ENCODE data around the gene ATP11A.

GRCh38 chr13:112729408-112729807 is 39.6 kb downstream of the ATP11A start:
- TF ChIP-seq POLR2A (IDR thresholded peaks at IDR 0.05) (no peak), POLR2AphosphoS5 (IDR thresholded peaks at IDR 0.05) (no peak)
- TF ChIP-seq, protein P1, sequence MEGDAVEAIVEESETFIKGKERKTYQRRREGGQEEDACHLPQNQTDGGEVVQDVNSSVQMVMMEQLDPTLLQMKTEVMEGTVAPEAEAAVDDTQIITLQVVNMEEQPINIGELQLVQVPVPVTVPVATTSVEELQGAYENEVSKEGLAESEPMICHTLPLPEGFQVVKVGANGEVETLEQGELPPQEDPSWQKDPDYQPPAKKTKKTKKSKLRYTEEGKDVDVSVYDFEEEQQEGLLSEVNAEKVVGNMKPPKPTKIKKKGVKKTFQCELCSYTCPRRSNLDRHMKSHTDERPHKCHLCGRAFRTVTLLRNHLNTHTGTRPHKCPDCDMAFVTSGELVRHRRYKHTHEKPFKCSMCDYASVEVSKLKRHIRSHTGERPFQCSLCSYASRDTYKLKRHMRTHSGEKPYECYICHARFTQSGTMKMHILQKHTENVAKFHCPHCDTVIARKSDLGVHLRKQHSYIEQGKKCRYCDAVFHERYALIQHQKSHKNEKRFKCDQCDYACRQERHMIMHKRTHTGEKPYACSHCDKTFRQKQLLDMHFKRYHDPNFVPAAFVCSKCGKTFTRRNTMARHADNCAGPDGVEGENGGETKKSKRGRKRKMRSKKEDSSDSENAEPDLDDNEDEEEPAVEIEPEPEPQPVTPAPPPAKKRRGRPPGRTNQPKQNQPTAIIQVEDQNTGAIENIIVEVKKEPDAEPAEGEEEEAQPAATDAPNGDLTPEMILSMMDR (IDR thresholded peaks at IDR 0.05 in 8 of 11, conservative IDR thresholded peaks at IDR 0.05 in 3 of 11), result no peak
